Measurements from ENCODE around the gene LAYN.
A peak's percentile ranks its signal among the peaks of the same experiment; 100 is the strongest.

Gene LAYN

GRCh38 chr11:111598148-111598547 lies 57.6 kb downstream of the LAYN start:
- DNase-seq (ENCODE audit: low read depth in 2 of 2): no peak

- peak; percentile 38 to 58 for DNase-seq (ENCODE audit: low read depth in 2 of 2)
Measured at GRCh38 chr11:111598559-111598958, 58.0 kb downstream of the LAYN start.

GRCh38 chr11:111601636-111601978 lies 61.1 kb downstream of the LAYN start:
- DNase-seq (ENCODE audit: low read depth in 2 of 2): no peak

GRCh38 chr11:111601979-111602864 lies 61.7 kb downstream of the LAYN start, which contains the start of gene SIK2:
SIK2 (plus strand) TSS chr11:111602449; CDS start chr11:111602564, 115 bp downstream.
- DNase-seq (ENCODE audit: low read depth in 2 of 2): peak; percentile 88 to 92

GRCh38 chr11:111602865-111603610 lies 62.5 kb downstream of the LAYN start:
- DNase-seq (ENCODE audit: low read depth in 2 of 2): no peak

GRCh38 chr11:111603611-111604130 lies 63.2 kb downstream of the LAYN start:
- no peak for DNase-seq (ENCODE audit: low read depth in 2 of 2)

GRCh38 chr11:111604392-111605009 lies 64.0 kb downstream of the LAYN start:
- no peak for DNase-seq (ENCODE audit: low read depth in 2 of 2)

GRCh38 chr11:111605681-111606080 lies 65.2 kb downstream of the LAYN start:
- DNase-seq (ENCODE audit: low read depth in 2 of 2): no peak

- no peak for DNase-seq (ENCODE audit: low read depth in 2 of 2)
Measured at GRCh38 chr11:111606986-111607385, 66.5 kb downstream of the LAYN start.

- DNase-seq (ENCODE audit: low read depth in 2 of 2): no peak
Measured at GRCh38 chr11:111607751-111608150, 67.2 kb downstream of the LAYN start.

All from fibroblast of skin of left biceps (primary cell).